GM18526 (cell line): ENCODE measurements around the gene FNIP1.

Source experiments
- POLR2A ChIP-seq: IDR thresholded peaks from 3 replicates; pipeline ENCODE4 v1.6.1; 2011; ENCODE audit not compliant: insufficient read length; ENCODE audit errors: extremely low read depth

The FNIP1 gene

GRCh38 chr5:131615957-131616356, 180.9 kb downstream of the FNIP1 start:
- no peak for TF ChIP-seq POLR2A

GRCh38 chr5:131613423-131613822, 183.4 kb downstream of the FNIP1 start:
- TF ChIP-seq POLR2A = no peak

GRCh38 chr5:131611064-131611381, 185.8 kb downstream of the FNIP1 start:
- TF ChIP-seq POLR2A = no peak

GRCh38 chr5:131610198-131611063, 186.4 kb downstream of the FNIP1 start:
- TF ChIP-seq POLR2A = no peak

GRCh38 chr5:131609774-131610173, 187.0 kb downstream of the FNIP1 start:
- TF ChIP-seq POLR2A = no peak

- no peak for TF ChIP-seq POLR2A
These were observed 188.2 kb downstream of the FNIP1 start for GRCh38 chr5:131608597-131608996.

GRCh38 chr5:131607903-131608540, 188.8 kb downstream of the FNIP1 start:
- TF ChIP-seq POLR2A = no peak

GRCh38 chr5:131607418-131607817, 189.4 kb downstream of the FNIP1 start:
- no peak for TF ChIP-seq POLR2A

GRCh38 chr5:131605086-131605485, 191.7 kb downstream of the FNIP1 start:
- TF ChIP-seq POLR2A = no peak

GRCh38 chr5:131595088-131596033, 201.5 kb downstream of the FNIP1 start:
- TF ChIP-seq POLR2A = no peak

GRCh38 chr5:131593921-131594320, 202.9 kb downstream of the FNIP1 start:
- no peak for TF ChIP-seq POLR2A
